ENCODE results near the gene FAM177A1. TPM values are rescaled to one million over a fixed set of nuclear protein-coding genes. Genes with fewer than 3 reads are reported as not detected.

Gene FAM177A1
- total and polyA plus RNA-seq, 7 donors, result 26.3 to 171 (median 61.5) TPM

DNA sequence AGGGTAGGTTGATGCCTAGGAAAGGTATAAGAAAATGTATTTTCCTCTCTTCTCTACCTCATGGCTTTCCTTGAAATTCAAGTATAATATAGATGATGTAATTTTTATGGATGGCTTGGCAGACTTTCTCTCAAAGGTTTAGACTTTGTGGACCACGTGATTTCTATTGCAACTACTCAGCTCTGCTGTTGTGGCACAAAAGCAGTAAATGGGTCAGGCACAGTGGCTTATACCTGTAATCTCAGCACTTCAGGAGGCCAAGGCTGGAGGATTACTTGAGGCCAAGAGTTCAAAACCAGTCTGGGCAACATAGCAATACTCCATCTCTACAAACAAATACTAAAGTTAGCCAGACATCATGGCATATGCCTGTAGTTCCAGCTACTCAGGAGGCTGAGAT, 41.2 kb upstream of the FAM177A1 start:
- intact Hi-C loops (cut with DNase I), result no loop called here
- TF ChIP-seq POLR2AphosphoS5 (IDR thresholded peaks at IDR 0.05) (no peak), EP300 (IDR thresholded peaks at IDR 0.05) (no peak), POLR2A (IDR thresholded peaks at IDR 0.05) (no peak)
- TF ChIP-seq, protein P1, sequence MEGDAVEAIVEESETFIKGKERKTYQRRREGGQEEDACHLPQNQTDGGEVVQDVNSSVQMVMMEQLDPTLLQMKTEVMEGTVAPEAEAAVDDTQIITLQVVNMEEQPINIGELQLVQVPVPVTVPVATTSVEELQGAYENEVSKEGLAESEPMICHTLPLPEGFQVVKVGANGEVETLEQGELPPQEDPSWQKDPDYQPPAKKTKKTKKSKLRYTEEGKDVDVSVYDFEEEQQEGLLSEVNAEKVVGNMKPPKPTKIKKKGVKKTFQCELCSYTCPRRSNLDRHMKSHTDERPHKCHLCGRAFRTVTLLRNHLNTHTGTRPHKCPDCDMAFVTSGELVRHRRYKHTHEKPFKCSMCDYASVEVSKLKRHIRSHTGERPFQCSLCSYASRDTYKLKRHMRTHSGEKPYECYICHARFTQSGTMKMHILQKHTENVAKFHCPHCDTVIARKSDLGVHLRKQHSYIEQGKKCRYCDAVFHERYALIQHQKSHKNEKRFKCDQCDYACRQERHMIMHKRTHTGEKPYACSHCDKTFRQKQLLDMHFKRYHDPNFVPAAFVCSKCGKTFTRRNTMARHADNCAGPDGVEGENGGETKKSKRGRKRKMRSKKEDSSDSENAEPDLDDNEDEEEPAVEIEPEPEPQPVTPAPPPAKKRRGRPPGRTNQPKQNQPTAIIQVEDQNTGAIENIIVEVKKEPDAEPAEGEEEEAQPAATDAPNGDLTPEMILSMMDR (IDR thresholded peaks at IDR 0.05), result no peak
- H3K36me3 ChIP-seq, result peaks cover 0 to 77% (median 5%) of the 10 kb centered on the region in 4 donors

DNA sequence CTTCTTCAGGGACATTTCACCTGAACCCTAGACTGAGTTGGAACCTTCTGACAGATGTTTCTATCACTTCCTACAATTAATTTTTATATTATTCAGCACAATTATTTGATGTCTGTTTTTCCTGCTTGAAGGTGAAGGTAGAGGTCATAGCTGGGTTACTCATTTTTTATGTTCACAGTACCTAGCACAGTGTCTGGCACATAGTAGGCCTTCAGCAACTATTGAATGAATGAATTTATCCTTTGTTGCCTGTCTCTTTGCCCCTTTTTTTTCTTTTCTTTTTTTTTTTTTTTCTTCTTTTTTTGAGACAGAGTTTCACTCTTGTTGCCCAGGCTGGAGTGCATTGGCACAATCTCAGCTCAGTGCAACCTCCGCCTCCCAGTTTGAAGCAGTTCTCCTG, 29.5 kb upstream of the FAM177A1 start:
- Histone ChIP-seq H3K9me3 (no peaks in the 10 kb centered on the region), H3K27ac (no peak overlapping the region), H3K36me3 (peaks cover 16 to 98% (median 25%) of the 10 kb centered on the region in 4 donors), H3K4me1 (no peaks in the 10 kb centered on the region), H3K4me3 (no peak overlapping the region), H3K27me3 (no peaks in the 10 kb centered on the region)
- no peak for DNase-seq
- 97 to 100% methylated on average over 1 of the region's 1 CpG for WGBS, 2 donors
- intact Hi-C loops (cut with DNase I), result no loop called here
- TF ChIP-seq EP300 (IDR thresholded peaks at IDR 0.05), result no peak
- TF ChIP-seq POLR2A (IDR thresholded peaks at IDR 0.05), result no peak

More for the DNA sequence above, 41.2 kb upstream of the FAM177A1 start:
- Histone ChIP-seq H3K27ac (no peak overlapping the region), H3K27me3 (no peaks in the 10 kb centered on the region), H3K4me3 (no peak overlapping the region), H3K9me3 (no peaks in the 10 kb centered on the region), H3K4me1 (no peaks in the 10 kb centered on the region)
- 29 to 84% methylated on average over 1 of the region's 1 CpG for WGBS, 2 donors
- DNase-seq, result no peak

DNA sequence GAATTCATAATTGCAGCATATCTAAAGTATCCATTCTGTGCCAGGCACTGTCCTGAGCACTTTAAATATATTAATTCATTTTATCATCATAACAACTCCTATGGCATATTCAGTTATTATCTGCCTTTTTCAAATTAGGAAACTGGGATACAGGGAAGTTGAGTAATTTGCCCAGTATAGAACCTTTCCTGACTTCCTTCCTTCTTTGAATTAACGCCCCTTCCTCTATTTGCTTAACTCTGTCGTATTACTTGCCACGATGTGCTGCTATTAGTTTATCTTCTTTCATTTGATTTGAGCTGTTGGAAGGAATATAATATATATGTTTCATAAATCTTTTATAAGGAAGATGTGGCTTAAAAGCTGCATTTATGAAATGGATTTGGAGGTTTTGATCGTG, 25.4 kb upstream of the FAM177A1 start:
- H3K36me3 ChIP-seq, result peaks cover 9 to 98% (median 25%) of the 10 kb centered on the region in 4 donors
- H3K27ac ChIP-seq, result no peak overlapping the region
- no peak overlapping the region for H3K4me3 ChIP-seq
- H3K9me3 ChIP-seq, result no peaks in the 10 kb centered on the region
- no peaks in the 10 kb centered on the region for H3K27me3 ChIP-seq
- WGBS, 2 donors, result 86 to 88% methylated on average over 4 of the region's 4 CpGs
- intact Hi-C loops (cut with DNase I), result no loop called here
- no peak for DNase-seq
- TF ChIP-seq, protein P1 (IDR thresholded peaks at IDR 0.05), result no peak
- TF ChIP-seq POLR2A (IDR thresholded peaks at IDR 0.05) (no peak), EP300 (IDR thresholded peaks at IDR 0.05) (no peak), POLR2AphosphoS5 (IDR thresholded peaks at IDR 0.05) (no peak)
- H3K4me1 ChIP-seq, result no peaks in the 10 kb centered on the region

DNA sequence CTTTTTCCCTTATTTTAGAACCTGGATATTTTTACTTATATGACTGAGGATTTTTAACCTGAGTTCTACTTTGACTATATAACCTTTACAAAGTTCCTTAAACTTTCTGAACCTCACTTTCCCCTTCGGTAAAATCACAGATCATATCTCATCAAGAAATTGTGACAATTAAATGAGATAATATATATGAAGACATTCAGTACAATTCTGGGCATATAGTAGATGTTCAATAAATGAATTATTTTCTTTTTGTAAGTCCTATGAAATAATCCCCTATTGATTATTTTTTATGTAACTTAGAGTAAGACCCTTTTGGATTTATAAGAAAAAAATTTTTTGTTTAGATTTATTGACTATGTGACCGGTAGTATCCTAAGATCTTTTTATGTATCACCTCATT, 17.6 kb upstream of the FAM177A1 start:
- no peak overlapping the region for H3K27ac ChIP-seq
- 97% methylated on average over 2 of the region's 2 CpGs for WGBS, 2 donors
- no peaks in the 10 kb centered on the region for H3K27me3 ChIP-seq
- no peak for TF ChIP-seq POLR2A (IDR thresholded peaks at IDR 0.05)
- TF ChIP-seq EP300 (IDR thresholded peaks at IDR 0.05), result no peak
- no peak for TF ChIP-seq POLR2AphosphoS5 (IDR thresholded peaks at IDR 0.05)
- TF ChIP-seq, protein P1 (IDR thresholded peaks at IDR 0.05), result no peak
- DNase-seq, result no peak
- H3K9me3 ChIP-seq, result no peaks in the 10 kb centered on the region
- peaks cover 0 to 99% (median 28%) of the 10 kb centered on the region in 4 donors for H3K36me3 ChIP-seq
- H3K4me3 ChIP-seq, result no peak overlapping the region
- H3K4me1 ChIP-seq, result no peaks in the 10 kb centered on the region
- intact Hi-C loops (cut with DNase I), result no loop called here

DNA sequence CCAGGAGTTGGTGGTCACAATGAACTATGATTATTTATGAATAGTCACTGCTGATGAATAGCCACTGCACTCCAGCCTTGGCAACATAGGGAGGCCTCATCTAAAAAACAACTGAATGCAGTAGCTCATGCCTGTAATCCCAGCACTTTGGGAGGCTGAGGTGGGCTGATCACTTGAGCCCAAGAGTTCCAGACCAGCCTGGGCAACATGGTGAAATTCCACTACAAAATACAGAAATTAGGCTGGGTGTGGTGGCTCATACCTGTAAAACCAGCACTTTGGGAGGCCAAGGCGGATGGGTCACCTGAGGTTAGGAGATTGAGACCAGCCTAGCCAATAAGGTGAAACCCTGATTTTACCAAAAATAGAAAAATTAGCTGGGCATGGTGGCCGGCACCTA, 13.5 kb upstream of the FAM177A1 start:
- TF ChIP-seq, protein P1 (IDR thresholded peaks at IDR 0.05), result no peak
- TF ChIP-seq POLR2AphosphoS5 (IDR thresholded peaks at IDR 0.05) (no peak), EP300 (IDR thresholded peaks at IDR 0.05) (no peak), POLR2A (IDR thresholded peaks at IDR 0.05) (no peak)
- no peak overlapping the region for H3K4me3 ChIP-seq
- H3K27ac ChIP-seq, result no peak overlapping the region
- H3K4me1 ChIP-seq, result no peaks in the 10 kb centered on the region
- H3K36me3 ChIP-seq, result peaks cover 0 to 64% (median 14%) of the 10 kb centered on the region in 4 donors
- no peak for DNase-seq
- no peaks in the 10 kb centered on the region for H3K27me3 ChIP-seq
- intact Hi-C loops (cut with DNase I), result no loop called here
- H3K9me3 ChIP-seq, result peaks cover 0 to 6% (median 0%) of the 10 kb centered on the region in 4 donors
- WGBS, 2 donors, result 94 to 96% methylated on average over 2 of the region's 2 CpGs

Measured in sigmoid colon (tissue), 7 donors.